NCI-H187 treated with DMSO at 0.1 percent for 48 hours (cell line): Measurements from ENCODE around the gene CPD.
"Not testable (repeated sequence)": the region's sequence is repeated elsewhere in the genome, so short reads cannot be mapped to it uniquely, and the experiment has no call there.

Experiments
- DNase-seq: peaks from one replicate; lab custom pipeline; 2025; lab: John Stamatoyannopoulos, UW

CPD gene

GRCh38 chr17:30378825-30379302, at the start of gene CPD:
TSS of gene CPD (plus strand) at chr17:30378927. CDS start at chr17:30378981, 54 bp downstream.
- peak; percentile 54 for DNase-seq

GRCh38 chr17:30332057-30332542, 46.6 kb upstream of the CPD start:
- no peak for DNase-seq

GRCh38 chr17:30333503-30334360, 45.0 kb upstream of the CPD start, which contains the start of gene TMIGD1:
TSS of gene TMIGD1 (minus strand) at chr17:30334057. CDS start at chr17:30332133, 1,924 bp downstream.
- DNase-seq = no peak

- no peak for DNase-seq
Measured at GRCh38 chr17:30334421-30334820, 44.3 kb upstream of the CPD start.

- DNase-seq = peak; percentile 45
Measured at GRCh38 chr17:30336369-30337171, 42.2 kb upstream of the CPD start.

GRCh38 chr17:30337393-30337999, 41.2 kb upstream of the CPD start:
- DNase-seq = no peak

GRCh38 chr17:30339086-30339485, 39.6 kb upstream of the CPD start:
- DNase-seq = no peak

GRCh38 chr17:30340801-30341356, 37.8 kb upstream of the CPD start:
- DNase-seq = no peak

- no peak for DNase-seq
Measured at GRCh38 chr17:30341703-30342249, 37.0 kb upstream of the CPD start.

- DNase-seq = not testable (repeated sequence)
Measured at GRCh38 chr17:30343244-30343643, 35.5 kb upstream of the CPD start.

- DNase-seq = no peak
Measured at GRCh38 chr17:30343796-30344195, 34.9 kb upstream of the CPD start.

GRCh38 chr17:30344283-30345088, 34.2 kb upstream of the CPD start:
- no peak for DNase-seq

GRCh38 chr17:30345089-30345433, 33.7 kb upstream of the CPD start:
- DNase-seq = no peak

GRCh38 chr17:30345527-30346075, 33.1 kb upstream of the CPD start:
- DNase-seq = no peak

- no peak for DNase-seq
Measured at GRCh38 chr17:30346221-30346795, 32.4 kb upstream of the CPD start.

GRCh38 chr17:30347488-30347887, 31.2 kb upstream of the CPD start:
- DNase-seq = no peak

GRCh38 chr17:30349252-30349651, 29.5 kb upstream of the CPD start:
- DNase-seq = no peak

GRCh38 chr17:30351263-30351662, 27.5 kb upstream of the CPD start:
- not testable (repeated sequence) for DNase-seq

- no peak for DNase-seq
Measured at GRCh38 chr17:30351735-30352134, 27.0 kb upstream of the CPD start.

- DNase-seq = no peak
Measured at GRCh38 chr17:30352240-30352814, 26.4 kb upstream of the CPD start.
